PC-9 (cell line): Measurements from ENCODE around the gene ADIPOQ. TPM values are rescaled to one million over a fixed set of nuclear protein-coding genes. Genes with fewer than 3 reads are reported as not detected.

Experiments
- BruUV-seq: library from RNA; stranded (reverse); fragments of 400-500 nt; replicated peaks from 2 replicates; lab custom pipeline; 2021; lab: Mats Ljungman, UMichigan
- CTCF ChIA-PET: fragments of 300-600 bp; sonication (Branson Sonifier 250); formaldehyde crosslinking; loops from one replicate; lab custom pipeline; 2022; ENCODE audit warnings: antibody characterized with exemption; lab: Charles Lee
- POLR2A ChIA-PET: fragments of 300-600 bp; sonication (Branson Sonifier 250); formaldehyde crosslinking; loops from one replicate; lab custom pipeline; 2022; ENCODE audit warnings: antibody characterized with exemption; ENCODE audit not compliant: unreplicated experiment; lab: Charles Lee
- DNase-seq, 2 experiments: peaks; one replicate each; pipeline versions ENCODE4 v3.0.0 to v3.0.0-alpha.2; 2015 to 2022; ENCODE audit warnings: mixed read lengths in 1 of 2
- H2AFZ ChIP-seq: fragments of 200-600 bp; sonication (generic); 2 replicates; pipeline ENCODE4 v1.8.1; 2017; ENCODE audit warnings: antibody characterized with exemption
- H3F3A ChIP-seq: fragments of 200-600 bp; sonication (generic); 2 replicates; pipeline ENCODE4 v1.8.1; 2017; ENCODE audit warnings: antibody characterized with exemption, mild to moderate bottlenecking, low read depth; ENCODE audit not compliant: insufficient read depth
- H3K27ac ChIP-seq: fragments of 200-600 bp; sonication (generic); 2 replicates; pipeline ENCODE4 v1.6.1; 2016; ENCODE audit warnings: mixed run types
- H3K27me3 ChIP-seq: fragments of 200-600 bp; sonication (generic); 2 replicates; pipeline ENCODE4 v1.6.1; 2016; ENCODE audit warnings: low read depth, mixed run types; ENCODE audit not compliant: insufficient read depth
- H3K36me3 ChIP-seq: fragments of 200-600 bp; sonication (generic); 2 replicates; pipeline ENCODE4 v1.6.1; 2016; ENCODE audit warnings: low read depth, mixed run types
- H3K4me1 ChIP-seq: fragments of 200-600 bp; sonication (generic); replicated peaks from 2 replicates; pipeline ENCODE4 v1.6.1; 2016; ENCODE audit warnings: mixed run types; ENCODE audit not compliant: insufficient read depth
- H3K4me2 ChIP-seq: fragments of 200-600 bp; sonication (generic); 2 replicates; pipeline ENCODE4 v1.6.1; 2017; ENCODE audit warnings: mixed run types
- H3K4me3 ChIP-seq: fragments of 200-600 bp; sonication (generic); 2 replicates; pipeline ENCODE4 v1.6.1; 2016; ENCODE audit warnings: mixed run types
- H3K79me2 ChIP-seq: fragments of 200-600 bp; sonication (generic); 2 replicates; pipeline ENCODE4 v1.6.1; 2017; ENCODE audit warnings: low read depth, mixed run types
- H3K9me2 ChIP-seq: fragments of 200-600 bp; sonication (generic); 2 replicates; pipeline ENCODE4 v1.8.1; 2017; ENCODE audit warnings: mild to moderate bottlenecking; ENCODE audit not compliant: insufficient read depth
- H3K9me3 ChIP-seq: fragments of 200-600 bp; sonication (generic); 2 replicates; pipeline ENCODE4 v1.8.1; 2016; ENCODE audit warnings: low read depth; ENCODE audit not compliant: insufficient read depth
- H4K20me1 ChIP-seq: fragments of 200-600 bp; sonication (generic); 2 replicates; pipeline ENCODE4 v1.8.1; 2017; ENCODE audit not compliant: insufficient read depth
- EZH2 ChIP-seq: fragments of 200-600 bp; sonication (generic); IDR thresholded peaks from 2 replicates; pipeline ENCODE4 v1.8.0; 2017; ENCODE audit warnings: antibody characterized with exemption, low read depth
- intact Hi-C: fragments of 100-400 bp; cut with micrococcal nuclease; formaldehyde crosslinking; loops from one replicate; pipeline ENCODE4 v1.10.0; 2022; ENCODE audit not compliant: unreplicated experiment
- total RNA-seq: library from RNA; stranded (reverse); gene quantifications from 2 replicates; pipeline ENCODE4 v1.2.3, GENCODE V29; 2021
- TF ChIP-seq, protein P1 (sequence below): fragments of 200-600 bp; sonication (generic); conservative IDR thresholded peaks from 2 replicates; pipeline ENCODE4 v1.6.1; 2017; ENCODE audit warnings: mixed run types, antibody characterized with exemption, mild to moderate bottlenecking, moderate library complexity

The ADIPOQ gene
- total RNA-seq, 1 experiment from 2014 or later: not detected

DNA sequence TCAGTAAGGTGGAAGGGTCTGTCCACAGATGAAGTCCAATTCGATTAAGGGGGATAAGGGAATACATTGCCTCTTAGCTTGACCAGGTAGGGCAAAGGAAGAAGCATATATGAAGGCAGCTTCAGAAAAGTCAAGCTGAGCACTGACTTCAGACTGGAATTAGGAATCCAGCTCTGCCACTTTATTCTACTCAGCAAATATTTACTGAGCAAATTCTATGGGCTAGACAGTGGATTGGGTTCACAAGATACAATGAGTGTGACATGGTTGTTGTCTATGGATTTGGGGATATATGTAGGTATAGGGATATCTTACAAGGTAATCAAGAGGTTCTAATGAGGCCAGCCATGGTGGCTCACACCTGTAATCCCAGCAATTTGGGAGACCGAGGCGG is 526 bp downstream of the ADIPOQ start:
- BruUV-seq: no TSS peak
- ChIA-PET CTCF (interaction anchor here (0.7 kb wide), 1 partner anchor 322 kb away, joined by 4 read pairs; no protein-coding TSS in a partner anchor), POLR2A (no interaction called here)
- Histone ChIP-seq H3F3A (0 out of 2 replicates have a peak, but pooled peaks cover 7% of the 10 kb centered on the region), H3K79me2 (no peaks in the 10 kb centered on the region), H3K9me2 (no peaks in the 10 kb centered on the region), H3K27ac (no peak overlapping the region), H3K4me1 (peaks cover 20% of the 10 kb centered on the region), H3K36me3 (no peaks in the 10 kb centered on the region), H3K4me2 (no peak overlapping the region), H3K4me3 (no peak overlapping the region), H2AFZ (no peak overlapping the region), H3K9me3 (no peaks in the 10 kb centered on the region), H4K20me1 (no peaks in the 10 kb centered on the region), H3K27me3 (0 out of 2 replicates have a peak, but pooled peaks cover 7% of the 10 kb centered on the region)
- no peak for DNase-seq
- intact Hi-C loops: no loop called here
- no peak for TF ChIP-seq EZH2
- TF ChIP-seq, protein P1, sequence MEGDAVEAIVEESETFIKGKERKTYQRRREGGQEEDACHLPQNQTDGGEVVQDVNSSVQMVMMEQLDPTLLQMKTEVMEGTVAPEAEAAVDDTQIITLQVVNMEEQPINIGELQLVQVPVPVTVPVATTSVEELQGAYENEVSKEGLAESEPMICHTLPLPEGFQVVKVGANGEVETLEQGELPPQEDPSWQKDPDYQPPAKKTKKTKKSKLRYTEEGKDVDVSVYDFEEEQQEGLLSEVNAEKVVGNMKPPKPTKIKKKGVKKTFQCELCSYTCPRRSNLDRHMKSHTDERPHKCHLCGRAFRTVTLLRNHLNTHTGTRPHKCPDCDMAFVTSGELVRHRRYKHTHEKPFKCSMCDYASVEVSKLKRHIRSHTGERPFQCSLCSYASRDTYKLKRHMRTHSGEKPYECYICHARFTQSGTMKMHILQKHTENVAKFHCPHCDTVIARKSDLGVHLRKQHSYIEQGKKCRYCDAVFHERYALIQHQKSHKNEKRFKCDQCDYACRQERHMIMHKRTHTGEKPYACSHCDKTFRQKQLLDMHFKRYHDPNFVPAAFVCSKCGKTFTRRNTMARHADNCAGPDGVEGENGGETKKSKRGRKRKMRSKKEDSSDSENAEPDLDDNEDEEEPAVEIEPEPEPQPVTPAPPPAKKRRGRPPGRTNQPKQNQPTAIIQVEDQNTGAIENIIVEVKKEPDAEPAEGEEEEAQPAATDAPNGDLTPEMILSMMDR: no peak

- H3K4me1 ChIP-seq: peaks cover 14% of the 10 kb centered on the region
- POLR2A ChIA-PET: no interaction called here
- BruUV-seq: no TSS peak
- no peak overlapping the region for H3K4me2 ChIP-seq
- no peaks in the 10 kb centered on the region for H3K9me3 ChIP-seq
- H3F3A ChIP-seq: 0 out of 2 replicates have a peak, but pooled peaks cover 7% of the 10 kb centered on the region
- H3K9me2 ChIP-seq: no peaks in the 10 kb centered on the region
- DNase-seq: no peak
- H3K27ac ChIP-seq: no peak overlapping the region
- H2AFZ ChIP-seq: no peak overlapping the region
- intact Hi-C loops: loop anchor here (5.0 kb wide), 2 partner anchors 217 to 377 kb away; no protein-coding TSS in a partner anchor
- TF ChIP-seq, protein P1: no peak
- TF ChIP-seq EZH2: no peak
- 0 out of 2 replicates have a peak, but pooled peaks cover 7% of the 10 kb centered on the region for H3K27me3 ChIP-seq
- no peak overlapping the region for H3K4me3 ChIP-seq
- no peaks in the 10 kb centered on the region for H3K36me3 ChIP-seq
- H3K79me2 ChIP-seq: no peaks in the 10 kb centered on the region
- no peaks in the 10 kb centered on the region for H4K20me1 ChIP-seq
- CTCF ChIA-PET: interaction anchor here (0.7 kb wide), 1 partner anchor 10 kb away, joined by 7 read pairs; no protein-coding TSS in a partner anchor
Measured at GRCh38 chr3:186844908-186845307, 2.4 kb downstream of the ADIPOQ start.

- CTCF ChIA-PET: interaction anchor here (0.6 to 0.9 kb wide), 2 partner anchors 86 to 319 kb away, joined by 3 to 4 read pairs; no protein-coding TSS in a partner anchor
- POLR2A ChIA-PET: interaction anchor here (0.7 kb wide), 1 partner anchor 474 kb away, joined by 5 read pairs; no protein-coding TSS in a partner anchor
- Histone ChIP-seq H3K27me3 (0 out of 2 replicates have a peak, but pooled peaks cover 7% of the 10 kb centered on the region), H3K9me2 (no peaks in the 10 kb centered on the region), H3K36me3 (no peaks in the 10 kb centered on the region), H2AFZ (no peak overlapping the region), H3K4me2 (no peak overlapping the region), H3F3A (0 out of 2 replicates have a peak, but pooled peaks cover 7% of the 10 kb centered on the region), H3K4me1 (peaks cover 8% of the 10 kb centered on the region; the same call in 1 of the 2 replicates), H3K79me2 (no peaks in the 10 kb centered on the region), H3K9me3 (no peaks in the 10 kb centered on the region), H3K4me3 (no peak overlapping the region), H4K20me1 (no peaks in the 10 kb centered on the region), H3K27ac (no peak overlapping the region)
- intact Hi-C loops: loop anchor here (5.0 kb wide), 2 partner anchors 217 to 377 kb away; no protein-coding TSS in a partner anchor
- no TSS peak for BruUV-seq
- DNase-seq: no peak
- TF ChIP-seq, protein P1: no peak
- no peak for TF ChIP-seq EZH2
Measured at GRCh38 chr3:186845756-186846155, 3.2 kb downstream of the ADIPOQ start.
